WTC11 (cell line): ENCODE results near the gene VWA2.

Experiments used
- CTCF ChIP-seq: fragments of 200-600 bp; IDR thresholded peaks from 2 replicates; pipeline ENCODE4 v1.8.0; 2022; ENCODE audit warnings: antibody characterized with exemption
- E2F5 ChIP-seq: sonication (generic); formaldehyde crosslinking; IDR thresholded peaks from 2 replicates; pipeline ENCODE4 v1.8.1; 2022; ENCODE audit warnings: mild to moderate bottlenecking, moderate library complexity, missing genetic modification reagents
- ETV6 ChIP-seq: sonication (generic); formaldehyde crosslinking; IDR thresholded peaks from 2 replicates; pipeline ENCODE4 v1.8.1; 2022; ENCODE audit warnings: mild to moderate bottlenecking, missing genetic modification reagents
- NFYB ChIP-seq: sonication (generic); formaldehyde crosslinking; conservative IDR thresholded peaks from 2 replicates; pipeline ENCODE4 v1.8.0; 2022; ENCODE audit warnings: low read depth, missing genetic modification reagents
- USF1 ChIP-seq: sonication (generic); formaldehyde crosslinking; IDR thresholded peaks from 2 replicates; pipeline ENCODE4 v1.8.0; 2022; ENCODE audit warnings: mild to moderate bottlenecking, missing genetic modification reagents
- USF2 ChIP-seq: sonication (generic); formaldehyde crosslinking; IDR thresholded peaks from 2 replicates; pipeline ENCODE4 v1.8.1; 2023; ENCODE audit warnings: mild to moderate bottlenecking, missing genetic modification reagents, moderate library complexity
- ZBTB43 ChIP-seq: sonication (generic); formaldehyde crosslinking; IDR thresholded peaks from 2 replicates; pipeline ENCODE4 v1.8.1; 2023; ENCODE audit warnings: mild to moderate bottlenecking, missing genetic modification reagents

GRCh38 chr10:114301177-114301576 lies 62.1 kb downstream of the VWA2 start:
- TF ChIP-seq USF1 (no peak), E2F5 (CRISPR knock-in tag) (no peak), CTCF (no peak), ETV6 (no peak), NFYB (CRISPR knock-in tag) (no peak), USF2 (CRISPR knock-in tag) (no peak), ZBTB43 (no peak)
